Stomach (tissue), 4 donors: ENCODE measurements around the gene WFDC12.

Source experiments
- CTCF ChIP-seq, 7 experiments: fragments of 450-650 bp in 4 of 7; fragments of 200-600 bp in 3 of 7; sonication (generic) in 3 of 7; IDR thresholded peaks; one replicate each; pipeline ENCODE4 v1.5.1; 2016 to 2019; ENCODE audit warnings: antibody characterized with exemption in 7 of 7, control low read depth in 2 of 7, mild to moderate bottlenecking in 1 of 7
- EP300 ChIP-seq: sonication (generic); formaldehyde crosslinking; IDR thresholded peaks from one replicate; pipeline ENCODE4 v1.6.1; 2017; ENCODE audit warnings: antibody characterized with exemption

- no peak for TF ChIP-seq EP300
- TF ChIP-seq CTCF (IDR thresholded peaks at IDR 0.05): no peak
Measured at GRCh38 chr20:45110301-45110700, 14.0 kb downstream of the WFDC12 start.
